ENCODE data around the gene COL6A1. TPM values are rescaled to one million over a fixed set of nuclear protein-coding genes. Genes with fewer than 3 reads are reported as not detected.

Gene COL6A1
- total and polyA plus RNA-seq, 2 of the 4 experiments (the other 2 are of a cell fraction), result 173 to 1,578 TPM

GRCh38 chr21:45963232-45963570, 18.4 kb upstream of the COL6A1 start:
- Histone ChIP-seq H3K4me3 (ENCODE audit: insufficient read depth, low read depth, low read length) (no peak overlapping the region), H2BK120ac (ENCODE audit: low read depth, low read length) (no peak overlapping the region), H3K27me3 (ENCODE audit: control insufficient read depth, insufficient read depth, low read length) (no peaks in the 10 kb centered on the region), H4K20me1 (ENCODE audit: insufficient read depth, low read length) (no peaks in the 10 kb centered on the region), H3K9me1 (ENCODE audit: insufficient read depth, low read length) (0 out of 2 replicates have a peak, but pooled peaks cover 5% of the 10 kb centered on the region), H4K8ac (ENCODE audit: low read depth in 2 of 2, low read length in 2 of 2) (no peak overlapping the region), H3K56ac (ENCODE audit: extremely low read depth, insufficient read depth, low read length) (no peak overlapping the region), H3K18ac (ENCODE audit: low read depth, low read length) (no peak overlapping the region), H3K79me1 (ENCODE audit: low read depth in 1 of 2, low read length in 2 of 2) (no peaks in the 10 kb centered on the region), H4K5ac (ENCODE audit: low read depth, low read length) (no peak overlapping the region), H2BK5ac (ENCODE audit: low read depth, low read length, poor library complexity, severe bottlenecking) (no peak overlapping the region), H2AFZ (replicated peaks; ENCODE audit: low read length, poor library complexity) (no peak overlapping the region), H2BK20ac (ENCODE audit: low read depth, low read length) (no peak overlapping the region), H3K9me3 (ENCODE audit: control insufficient read depth, insufficient read depth, low read length) (peaks cover 12% of the 10 kb centered on the region; the same call in 1 of the 2 replicates), H2BK15ac (ENCODE audit: low read depth, low read length) (no peak overlapping the region), H3K4ac (ENCODE audit: low read depth, low read length) (no peak overlapping the region), H3K4me1 (ENCODE audit: control insufficient read depth, insufficient read depth, low read length) (peaks cover 2% of the 10 kb centered on the region; the same call in 1 of the 2 replicates), H3K4me2 (ENCODE audit: low read depth, low read length) (no peak overlapping the region), H4K91ac (ENCODE audit: insufficient read depth, low read depth, low read length) (no peak overlapping the region), H3K36me3 (ENCODE audit: control insufficient read depth, insufficient read depth, low read length) (no peaks in the 10 kb centered on the region), H3K14ac (replicated peaks; ENCODE audit: low read depth, low read length) (no peak overlapping the region), H3K9ac (ENCODE audit: low read depth, low read length) (no peak overlapping the region), H3K27ac (ENCODE audit: insufficient read depth, low read length) (no peak overlapping the region), H2AK9ac (replicated peaks; ENCODE audit: low read depth, low read length, poor library complexity) (no peak overlapping the region), H2AK5ac (ENCODE audit: low read depth, low read length) (no peak overlapping the region), H3K23ac (ENCODE audit: low read depth, low read length) (no peak overlapping the region)
- intact Hi-C loops (cut with micrococcal nuclease), result no loop called here
- no CpG with 5 or more reads among the region's 3 CpGs for WGBS, 2 experiments (ENCODE audit: extremely low coverage in 2 of 2, insufficient read length in 1 of 2)
- in situ Hi-C loops (cut with MboI; ENCODE audit: low sequenced_read_pairs), result no loop called here
- CTCF ChIA-PET, result no interaction called here
- dilution Hi-C loops (cut with HindIII; ENCODE audit: low sequenced_read_pairs, unreplicated experiment), result no loop called here
- no TSS peak for BruUV-seq (replicated peaks)
- TF ChIP-seq USF2 (IDR thresholded peaks at IDR 0.05; ENCODE audit: low read depth, low read length) (no peak), MAZ (IDR thresholded peaks at IDR 0.05; ENCODE audit: borderline replicate concordance, low read depth, low read length) (no peak), MAFK (IDR thresholded peaks at IDR 0.05; ENCODE audit: low read depth, low read length) (no peak), NFE2L2 (IDR thresholded peaks at IDR 0.05; ENCODE audit: low read depth, low read length) (no peak), RCOR1 (IDR thresholded peaks at IDR 0.05; ENCODE audit: insufficient replicate concordance, low read length) (no peak), RAD21 (IDR thresholded peaks at IDR 0.05; ENCODE audit: low read length) (no peak), RFX5 (IDR thresholded peaks at IDR 0.05; ENCODE audit: low read depth, low read length) (no peak), FOS (IDR thresholded peaks at IDR 0.05; ENCODE audit: low read depth, low read length) (no peak), POLR2A (IDR thresholded peaks at IDR 0.05; ENCODE audit: low read depth, low read length) (no peak), BHLHE40 (IDR thresholded peaks at IDR 0.05; ENCODE audit: low read depth, low read length) (no peak), MXI1 (IDR thresholded peaks at IDR 0.05; ENCODE audit: borderline replicate concordance, low read depth, low read length) (no peak), SMC3 (IDR thresholded peaks at IDR 0.05; ENCODE audit: low read depth, low read length) (no peak), CEBPB (IDR thresholded peaks at IDR 0.05; ENCODE audit: low read depth, low read length) (no peak), CHD1 (IDR thresholded peaks at IDR 0.05; ENCODE audit: low read depth, low read length) (no peak)
- TF ChIP-seq, protein P1, sequence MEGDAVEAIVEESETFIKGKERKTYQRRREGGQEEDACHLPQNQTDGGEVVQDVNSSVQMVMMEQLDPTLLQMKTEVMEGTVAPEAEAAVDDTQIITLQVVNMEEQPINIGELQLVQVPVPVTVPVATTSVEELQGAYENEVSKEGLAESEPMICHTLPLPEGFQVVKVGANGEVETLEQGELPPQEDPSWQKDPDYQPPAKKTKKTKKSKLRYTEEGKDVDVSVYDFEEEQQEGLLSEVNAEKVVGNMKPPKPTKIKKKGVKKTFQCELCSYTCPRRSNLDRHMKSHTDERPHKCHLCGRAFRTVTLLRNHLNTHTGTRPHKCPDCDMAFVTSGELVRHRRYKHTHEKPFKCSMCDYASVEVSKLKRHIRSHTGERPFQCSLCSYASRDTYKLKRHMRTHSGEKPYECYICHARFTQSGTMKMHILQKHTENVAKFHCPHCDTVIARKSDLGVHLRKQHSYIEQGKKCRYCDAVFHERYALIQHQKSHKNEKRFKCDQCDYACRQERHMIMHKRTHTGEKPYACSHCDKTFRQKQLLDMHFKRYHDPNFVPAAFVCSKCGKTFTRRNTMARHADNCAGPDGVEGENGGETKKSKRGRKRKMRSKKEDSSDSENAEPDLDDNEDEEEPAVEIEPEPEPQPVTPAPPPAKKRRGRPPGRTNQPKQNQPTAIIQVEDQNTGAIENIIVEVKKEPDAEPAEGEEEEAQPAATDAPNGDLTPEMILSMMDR (conservative IDR thresholded peaks at IDR 0.05; ENCODE audit: low read depth, low read length), result no peak
- TF ChIP-seq, protein P2, sequence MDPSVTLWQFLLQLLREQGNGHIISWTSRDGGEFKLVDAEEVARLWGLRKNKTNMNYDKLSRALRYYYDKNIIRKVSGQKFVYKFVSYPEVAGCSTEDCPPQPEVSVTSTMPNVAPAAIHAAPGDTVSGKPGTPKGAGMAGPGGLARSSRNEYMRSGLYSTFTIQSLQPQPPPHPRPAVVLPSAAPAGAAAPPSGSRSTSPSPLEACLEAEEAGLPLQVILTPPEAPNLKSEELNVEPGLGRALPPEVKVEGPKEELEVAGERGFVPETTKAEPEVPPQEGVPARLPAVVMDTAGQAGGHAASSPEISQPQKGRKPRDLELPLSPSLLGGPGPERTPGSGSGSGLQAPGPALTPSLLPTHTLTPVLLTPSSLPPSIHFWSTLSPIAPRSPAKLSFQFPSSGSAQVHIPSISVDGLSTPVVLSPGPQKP (IDR thresholded peaks at IDR 0.05; ENCODE audit: borderline replicate concordance, low read depth, low read length), result no peak
- ATAC-seq (ENCODE audit: low read depth), result peak; percentile 32; the same call in 1 of the 2 replicates
- POLR2A ChIA-PET (ENCODE audit: unreplicated experiment), result no interaction called here
- DNase-seq, result peak; percentile 52

All from IMR-90 (cell line).